ENCODE data around the gene CLEC4M.

- TF ChIP-seq POLR2A (IDR thresholded peaks at IDR 0.05; ENCODE audit: low read length) = no peak
- TF ChIP-seq GATA1 (IDR thresholded peaks at IDR 0.05; ENCODE audit: low read depth, low read length) = no peak
Measured at GRCh38 chr19:7729831-7730285, 33.2 kb upstream of the CLEC4M start.

All from erythroblast (primary cell).